ENCODE data around the gene MRPL16. TPM values are rescaled to one million over a fixed set of nuclear protein-coding genes. Genes with fewer than 3 reads are reported as not detected.
A peak's percentile ranks its signal among the peaks of the same experiment; 100 is the strongest.

Gene MRPL16
- total and polyA plus RNA-seq, 2 of the 13 experiments (the other 11 are each of a cell fraction or from before 2014, with no cell fraction given) = 45.3 to 62.6 TPM

GRCh38 chr11:59812220-59812619, 1.6 kb upstream of the MRPL16 start:
- Histone ChIP-seq H3K9ac (ENCODE audit: insufficient read depth, low read depth, low read length) (no peak overlapping the region), H3K27ac (ENCODE audit: extremely low read length, insufficient read depth, low read length) (no peak overlapping the region), H3K9me3 (ENCODE audit: low read length) (no peaks in the 10 kb centered on the region), H3K27me3 (ENCODE audit: control insufficient read depth in 1 of 2, insufficient read depth in 2 of 2, low read length in 2 of 2) (no peaks in the 10 kb centered on the region), H3K4me3 (replicated peaks in 1 of 3; ENCODE audit: insufficient read depth in 1 of 3, low read depth in 2 of 3, low read length in 3 of 3) (no peak overlapping the region), H2AFZ (ENCODE audit: low read length) (no peak overlapping the region), H3K4me1 (ENCODE audit: insufficient read depth, low read length) (peaks cover 41% of the 10 kb centered on the region), H4K20me1 (ENCODE audit: insufficient read depth, low read length) (no peaks in the 10 kb centered on the region), H3K4me2 (ENCODE audit: low read depth, low read length) (no peak overlapping the region), H3K79me2 (ENCODE audit: insufficient read depth, low read length) (peaks cover 4% of the 10 kb centered on the region), H3K36me3 (replicated peaks in 1 of 2; ENCODE audit: control insufficient read depth in 1 of 2, insufficient read depth in 2 of 2, low read length in 2 of 2) (peaks cover 0 to 3% of the 10 kb centered on the region in 2 experiments; a peak in 1 of 5 replicates)
- ChIA-PET CTCF (ENCODE audit: low intra/inter-chr PET ratio, low total read pairs) (no interaction called here), POLR2A (no interaction called here)
- no peak for ATAC-seq
- BruUV-seq (replicated peaks) = no TSS peak
- no peak for DNase-seq (ENCODE audit: low spot score)
- intact Hi-C loops (cut with micrococcal nuclease; ENCODE audit: unreplicated experiment) (no loop called here), in situ Hi-C loops (cut with HindIII; ENCODE audit: extremely low pct_ligation_motif_present, low pct_unique_long_range_greater_than_20kb) (no loop called here)
- FAIRE-seq = no peak
- 43% methylated on average over 2 of the region's 2 CpGs for WGBS (ENCODE audit: low lambda C conversion rate)
- TF ChIP-seq CEBPB (IDR thresholded peaks at IDR 0.05; ENCODE audit: borderline replicate concordance, low read depth, low read length) = peak; percentile 52; the same call in 1 of the 2 replicates
- no peak for TF ChIP-seq ZNF572 (CRISPR knock-in tag; IDR thresholded peaks at IDR 0.05)

GRCh38 chr11:59810911-59811259, 307 bp upstream of the MRPL16 start:
- WGBS (ENCODE audit: low lambda C conversion rate) = 23% methylated on average over 8 of the region's 8 CpGs
- H3K4me1 ChIP-seq (ENCODE audit: insufficient read depth, low read length) = peaks cover 48% of the 10 kb centered on the region
- no peaks in the 10 kb centered on the region for H3K27me3 ChIP-seq (ENCODE audit: control insufficient read depth in 1 of 2, insufficient read depth in 2 of 2, low read length in 2 of 2)
- no peaks in the 10 kb centered on the region for H4K20me1 ChIP-seq (ENCODE audit: insufficient read depth, low read length)
- H3K79me2 ChIP-seq (ENCODE audit: insufficient read depth, low read length) = peaks cover 4% of the 10 kb centered on the region
- H3K4me2 ChIP-seq (ENCODE audit: low read depth, low read length) = peak overlapping the region; percentile 72
- BruUV-seq (replicated peaks) = no TSS peak
- ChIA-PET POLR2A (interaction anchor here (0.9 to 2.1 kb wide), 7 partner anchors 21 to 195 kb away, joined by 3 to 22 read pairs (median 3); partner anchors contain the start of genes OSBP and STX3), CTCF (ENCODE audit: low intra/inter-chr PET ratio, low total read pairs) (interaction anchor here (1.4 kb wide), 1 partner anchor 57 kb away, joined by 7 read pairs; the partner anchor contains the start of gene STX3)
- peaks cover 3 to 16% of the 10 kb centered on the region in 2 experiments; a peak in 4 of 5 replicates for H3K36me3 ChIP-seq (replicated peaks in 1 of 2; ENCODE audit: control insufficient read depth in 1 of 2, insufficient read depth in 2 of 2, low read length in 2 of 2)
- DNase-seq (ENCODE audit: low spot score) (no peak), FAIRE-seq (no peak), ATAC-seq (no peak)
- H3K9ac ChIP-seq (ENCODE audit: insufficient read depth, low read depth, low read length) = peak overlapping the region; percentile 88; the same call in 1 of the 2 replicates
- intact Hi-C loops (cut with micrococcal nuclease; ENCODE audit: unreplicated experiment) = loop anchor here (2.0 kb wide), 1 partner anchor 56 kb away; the partner anchor contains the start of gene STX3
- H3K27ac ChIP-seq (ENCODE audit: extremely low read length, insufficient read depth, low read length) = peak overlapping the region; percentile 81
- no peaks in the 10 kb centered on the region for H3K9me3 ChIP-seq (ENCODE audit: low read length)
- H3K4me3 ChIP-seq (replicated peaks in 1 of 3; ENCODE audit: insufficient read depth in 1 of 3, low read depth in 2 of 3, low read length in 3 of 3) = peak overlapping the region; percentile 75 to 85 (median 76)
- in situ Hi-C loops (cut with HindIII; ENCODE audit: extremely low pct_ligation_motif_present, low pct_unique_long_range_greater_than_20kb) = no loop called here
- peak overlapping the region; percentile 96 for H2AFZ ChIP-seq (ENCODE audit: low read length)
- TF ChIP-seq, protein P1, sequence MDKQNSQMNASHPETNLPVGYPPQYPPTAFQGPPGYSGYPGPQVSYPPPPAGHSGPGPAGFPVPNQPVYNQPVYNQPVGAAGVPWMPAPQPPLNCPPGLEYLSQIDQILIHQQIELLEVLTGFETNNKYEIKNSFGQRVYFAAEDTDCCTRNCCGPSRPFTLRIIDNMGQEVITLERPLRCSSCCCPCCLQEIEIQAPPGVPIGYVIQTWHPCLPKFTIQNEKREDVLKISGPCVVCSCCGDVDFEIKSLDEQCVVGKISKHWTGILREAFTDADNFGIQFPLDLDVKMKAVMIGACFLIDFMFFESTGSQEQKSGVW (CRISPR knock-in tag; IDR thresholded peaks at IDR 0.05; ENCODE audit: borderline replicate concordance) = no peak
- TF ChIP-seq CAMTA2 (CRISPR knock-in tag; IDR thresholded peaks at IDR 0.05; ENCODE audit: borderline replicate concordance) = no peak
- no peak for TF ChIP-seq ZFYVE20 (CRISPR knock-in tag; IDR thresholded peaks at IDR 0.05; ENCODE audit: borderline replicate concordance, low read depth)
- no peak for TF ChIP-seq PLRG1 (conservative IDR thresholded peaks at IDR 0.05)
- TF ChIP-seq, protein P2, sequence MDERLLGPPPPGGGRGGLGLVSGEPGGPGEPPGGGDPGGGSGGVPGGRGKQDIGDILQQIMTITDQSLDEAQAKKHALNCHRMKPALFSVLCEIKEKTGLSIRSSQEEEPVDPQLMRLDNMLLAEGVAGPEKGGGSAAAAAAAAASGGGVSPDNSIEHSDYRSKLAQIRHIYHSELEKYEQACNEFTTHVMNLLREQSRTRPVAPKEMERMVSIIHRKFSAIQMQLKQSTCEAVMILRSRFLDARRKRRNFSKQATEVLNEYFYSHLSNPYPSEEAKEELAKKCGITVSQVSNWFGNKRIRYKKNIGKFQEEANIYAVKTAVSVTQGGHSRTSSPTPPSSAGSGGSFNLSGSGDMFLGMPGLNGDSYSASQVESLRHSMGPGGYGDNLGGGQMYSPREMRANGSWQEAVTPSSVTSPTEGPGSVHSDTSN (CRISPR knock-in tag; IDR thresholded peaks at IDR 0.05) = no peak
- TF ChIP-seq ZNF704 (CRISPR knock-in tag; IDR thresholded peaks at IDR 0.05; ENCODE audit: borderline replicate concordance) = no peak
- TF ChIP-seq LCORL (IDR thresholded peaks at IDR 0.05) = 0 out of 2 replicates have a peak, but pooled peaks have one; percentile 2
- no peak for TF ChIP-seq LCORL (CRISPR knock-in tag; IDR thresholded peaks at IDR 0.05)
- TF ChIP-seq ZNF136 (CRISPR knock-in tag; IDR thresholded peaks at IDR 0.05; ENCODE audit: low read depth) = 0 out of 2 replicates have a peak, but pooled peaks have one; percentile 7
- TF ChIP-seq, protein P3, sequence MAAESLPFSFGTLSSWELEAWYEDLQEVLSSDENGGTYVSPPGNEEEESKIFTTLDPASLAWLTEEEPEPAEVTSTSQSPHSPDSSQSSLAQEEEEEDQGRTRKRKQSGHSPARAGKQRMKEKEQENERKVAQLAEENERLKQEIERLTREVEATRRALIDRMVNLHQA (CRISPR knock-in tag; IDR thresholded peaks at IDR 0.05) = no peak
- TF ChIP-seq ONECUT2 (CRISPR knock-in tag; IDR thresholded peaks at IDR 0.05) = no peak
- no peak for TF ChIP-seq ZNF616 (CRISPR knock-in tag; IDR thresholded peaks at IDR 0.05; ENCODE audit: low read depth)
- TF ChIP-seq RXRA (CRISPR knock-in tag; IDR thresholded peaks at IDR 0.05) = no peak
